Fibroblast of skin of back (primary cell): Measurements from ENCODE around the gene CRY1. TPM values are rescaled to one million over a fixed set of nuclear protein-coding genes. Genes with fewer than 3 reads are reported as not detected.

Experiments used
- DNase-seq: peaks from one replicate; pipeline ENCODE4 v3.0.0-alpha.2; 2013
- polyA plus RNA-seq, 2 experiments: library from polyadenylated mRNA; unstranded; fragments of 120-200 nt; gene quantifications; one replicate each; pipeline ENCODE4 v1.2.1, GENCODE V29; 2013; ENCODE audit not compliant: insufficient read length in 2 of 2

CRY1 gene
- 19.2 TPM for polyA plus RNA-seq (2013, experiment 1 of 2; ENCODE audit: insufficient read length)
- polyA plus RNA-seq (2013, experiment 2 of 2; ENCODE audit: insufficient read length): 16.2 TPM

DNA sequence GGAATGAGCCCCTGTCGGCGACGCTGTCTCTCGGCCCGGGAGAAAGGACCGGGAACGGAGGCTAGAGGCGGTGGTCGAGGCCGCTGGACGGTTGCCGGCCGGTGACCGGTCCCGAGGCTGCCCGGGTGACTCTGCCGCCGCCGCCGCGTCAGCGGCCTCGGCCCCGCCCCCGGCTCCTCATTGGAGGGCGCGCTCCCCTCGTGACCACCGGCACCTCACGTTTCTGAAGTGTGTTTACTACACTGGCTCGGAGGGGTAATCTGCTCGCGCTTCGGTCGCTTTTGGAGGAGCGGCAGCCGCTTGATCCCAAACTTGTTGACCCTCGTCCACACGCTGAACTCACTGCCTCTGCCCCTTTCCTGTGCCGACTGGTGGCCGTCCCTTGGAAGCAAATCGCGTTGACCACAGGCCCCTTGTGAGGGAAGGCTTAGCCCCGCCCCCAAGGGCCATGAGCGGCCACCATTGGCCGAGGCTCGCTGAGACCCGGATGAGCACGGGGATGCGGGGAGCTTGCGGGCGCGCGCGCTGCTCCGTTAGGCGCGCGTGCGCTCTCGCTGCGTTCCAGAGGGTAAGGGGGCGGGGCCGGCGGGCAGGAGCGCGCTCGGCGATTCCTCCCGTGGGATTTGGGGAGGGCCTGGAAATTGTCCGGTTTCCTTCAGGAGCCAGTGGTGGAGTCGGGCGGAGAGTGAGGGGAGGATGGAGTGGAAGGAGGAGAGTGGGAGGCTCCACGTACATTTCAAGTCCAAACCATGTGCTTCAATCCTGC lies at the start of gene CRY1:
TSS of gene CRY1 (minus strand) at position 133 of the 766 bp plus-strand sequence. CDS start 588 bp downstream, outside the sequence.
- DNase-seq: peak; percentile 95

DNA sequence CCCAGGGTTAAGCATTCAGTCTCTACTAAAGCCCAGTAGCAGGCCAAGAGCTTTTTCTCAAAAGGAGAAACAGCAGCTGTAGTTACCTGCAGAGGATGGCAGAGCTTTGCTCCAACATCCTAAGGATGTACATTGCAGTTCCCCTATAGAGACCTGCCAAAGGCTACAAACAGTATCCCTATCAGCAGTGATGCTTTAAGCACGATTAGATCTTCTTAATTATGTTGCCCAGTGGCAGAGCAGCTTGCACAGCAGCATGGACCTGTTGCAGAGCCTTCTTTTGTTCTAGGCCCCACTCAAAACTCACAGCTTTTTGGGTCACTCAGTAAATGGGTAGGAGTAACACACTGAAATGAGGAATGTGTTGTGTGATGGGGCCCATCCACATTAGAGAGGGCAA lies 46.4 kb upstream of the CRY1 start:
- DNase-seq: no peak

DNA sequence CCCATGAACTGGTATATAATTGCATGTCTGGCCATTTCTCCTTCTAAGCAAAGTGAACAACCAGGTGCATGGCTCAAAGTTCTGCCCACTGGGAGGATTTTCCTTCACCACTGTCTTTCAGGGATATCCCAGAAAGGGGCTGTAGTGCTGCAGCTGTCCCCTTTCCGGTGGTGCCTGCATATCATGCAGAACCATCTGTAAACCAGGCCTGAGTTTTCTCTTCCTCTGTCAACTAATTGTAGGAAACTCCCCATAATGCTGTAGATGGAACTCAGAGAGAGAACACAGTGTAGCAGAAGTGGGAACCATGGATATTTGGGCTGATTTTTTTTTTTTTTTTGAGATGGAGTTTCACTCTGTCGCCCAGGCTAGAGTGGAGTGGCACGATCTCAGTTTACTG lies 45.6 kb upstream of the CRY1 start:
- DNase-seq: no peak

DNA sequence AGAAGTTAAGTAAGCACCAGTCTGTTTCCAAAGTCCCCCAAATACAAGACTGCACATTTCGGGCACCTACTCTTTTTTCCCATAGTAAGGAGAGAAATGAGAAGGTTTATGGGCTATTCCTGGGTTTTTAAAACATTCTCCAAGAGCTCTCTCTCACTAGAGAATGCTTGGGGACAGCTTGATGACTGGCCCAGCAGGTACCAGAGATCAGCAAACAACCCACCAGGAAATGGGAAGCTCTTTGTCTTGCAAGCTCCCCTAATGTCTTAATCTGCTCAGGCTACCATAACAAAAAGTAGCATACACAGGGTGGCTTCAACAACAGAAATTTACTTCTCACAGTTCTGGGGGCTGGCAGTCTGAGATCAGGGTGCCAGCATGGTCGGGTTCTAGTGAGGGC lies 41.8 kb upstream of the CRY1 start:
- no peak for DNase-seq

DNA sequence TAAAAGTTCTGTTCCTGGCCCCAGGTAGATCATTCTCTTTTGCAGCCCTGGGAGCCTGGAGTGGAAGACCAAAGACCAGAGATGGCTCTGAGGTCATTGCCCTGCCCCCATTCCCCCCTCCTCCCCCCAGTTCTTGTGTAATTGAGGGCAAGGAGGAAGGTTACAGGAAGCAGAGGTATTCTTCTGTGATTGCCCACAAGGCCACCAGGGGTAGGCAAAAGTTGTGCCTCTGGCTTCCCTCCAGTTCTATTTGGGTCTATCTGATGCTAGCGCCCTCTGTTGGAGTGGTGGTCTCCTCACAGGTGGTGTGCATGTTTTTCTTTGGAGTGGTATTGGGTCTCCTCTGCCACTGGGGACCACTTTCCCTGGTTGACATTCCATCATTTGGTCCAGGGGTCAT lies 41.2 kb upstream of the CRY1 start:
- no peak for DNase-seq

DNA sequence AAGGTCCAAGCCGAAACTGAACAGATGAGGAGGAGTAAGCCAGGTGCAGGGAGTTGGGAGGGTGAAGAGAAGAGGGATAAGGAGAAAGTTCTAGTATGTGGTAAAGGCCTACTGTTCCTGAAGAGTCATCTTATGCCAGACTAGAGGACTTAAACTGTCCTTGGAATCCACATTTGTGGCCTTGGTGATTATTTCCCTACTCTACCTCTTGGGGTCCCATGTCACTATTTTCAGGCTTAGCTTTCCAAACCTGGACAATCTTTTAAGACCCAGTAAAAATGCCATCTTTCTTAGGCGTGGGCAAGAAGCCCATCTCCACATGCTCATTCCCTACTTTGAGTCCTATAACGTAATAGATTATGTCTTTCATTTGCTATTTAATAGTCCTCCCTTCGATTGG lies 40.1 kb upstream of the CRY1 start:
- no peak for DNase-seq

DNA sequence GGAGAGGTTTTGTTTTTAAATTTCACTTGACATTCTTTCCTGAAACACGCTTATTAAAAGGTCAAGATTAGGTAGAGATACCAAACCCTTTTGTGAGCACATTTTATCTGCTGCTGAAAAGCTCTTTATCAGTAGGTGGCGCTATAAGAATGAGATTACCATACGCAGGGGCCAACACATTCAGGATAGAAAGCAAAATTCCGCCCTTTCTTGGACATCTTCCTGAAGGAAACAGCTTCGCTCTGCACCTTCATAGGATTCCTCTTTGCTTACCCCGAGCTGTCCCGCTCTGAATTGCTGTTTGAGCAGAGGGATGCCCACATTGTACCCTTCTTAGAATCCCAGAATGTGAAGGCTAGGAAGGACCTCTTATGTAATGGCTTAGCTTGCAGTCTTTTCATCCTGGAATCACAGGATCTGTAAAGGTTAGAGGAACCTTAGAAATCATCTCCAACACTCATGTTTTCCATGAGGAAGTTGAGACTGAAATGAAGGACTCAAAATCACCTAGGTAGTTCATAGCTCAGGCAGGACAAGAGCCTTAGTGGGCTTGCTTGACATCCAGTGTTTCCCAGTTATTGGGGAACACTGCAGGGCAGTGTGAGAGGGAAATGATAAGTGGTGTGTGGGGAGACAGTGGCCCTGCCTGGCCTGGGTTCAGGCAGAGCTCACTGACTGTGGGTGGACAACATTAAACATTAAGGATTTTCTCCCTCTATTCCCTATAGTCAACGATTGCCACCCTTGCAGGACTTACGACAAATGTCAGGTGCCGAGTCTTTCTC lies 38.7 kb upstream of the CRY1 start:
- peak; percentile 62 for DNase-seq

DNA sequence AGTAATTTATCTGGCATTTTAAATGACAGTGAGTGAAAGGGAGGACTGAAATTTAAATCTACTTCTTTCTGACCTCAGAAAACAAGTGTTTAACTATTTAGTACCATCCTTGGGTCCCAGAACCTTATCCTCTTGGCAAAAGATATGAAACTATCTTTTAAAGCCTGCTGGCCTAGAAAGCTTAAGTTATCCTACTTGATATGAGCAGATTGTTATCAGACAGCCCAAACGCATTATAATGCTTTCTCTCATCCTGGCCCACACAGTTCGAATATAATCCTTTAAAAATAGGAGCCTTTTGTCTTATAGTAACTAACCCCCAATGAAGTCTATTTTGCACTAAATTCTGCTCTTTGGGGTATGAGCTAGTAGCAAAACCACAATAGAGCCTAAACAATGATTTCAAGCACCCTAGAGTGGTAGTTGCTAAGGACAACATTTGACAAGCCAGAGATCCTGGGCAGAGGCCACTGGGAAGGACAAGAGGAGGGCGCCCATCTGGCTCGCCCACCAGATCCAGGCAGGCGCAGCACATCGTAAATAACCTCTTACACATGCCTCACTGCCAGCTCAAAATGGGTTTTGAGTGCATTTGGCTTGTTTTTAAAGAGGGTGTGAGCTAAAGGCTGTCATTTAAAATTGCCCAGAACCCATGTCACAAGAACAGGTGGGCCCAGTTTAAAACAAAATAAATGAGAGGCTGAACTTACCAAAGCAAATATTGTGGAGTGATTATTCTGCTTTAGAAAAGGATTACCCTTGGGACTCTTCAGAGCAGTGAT lies 37.7 kb upstream of the CRY1 start:
- DNase-seq: no peak

DNA sequence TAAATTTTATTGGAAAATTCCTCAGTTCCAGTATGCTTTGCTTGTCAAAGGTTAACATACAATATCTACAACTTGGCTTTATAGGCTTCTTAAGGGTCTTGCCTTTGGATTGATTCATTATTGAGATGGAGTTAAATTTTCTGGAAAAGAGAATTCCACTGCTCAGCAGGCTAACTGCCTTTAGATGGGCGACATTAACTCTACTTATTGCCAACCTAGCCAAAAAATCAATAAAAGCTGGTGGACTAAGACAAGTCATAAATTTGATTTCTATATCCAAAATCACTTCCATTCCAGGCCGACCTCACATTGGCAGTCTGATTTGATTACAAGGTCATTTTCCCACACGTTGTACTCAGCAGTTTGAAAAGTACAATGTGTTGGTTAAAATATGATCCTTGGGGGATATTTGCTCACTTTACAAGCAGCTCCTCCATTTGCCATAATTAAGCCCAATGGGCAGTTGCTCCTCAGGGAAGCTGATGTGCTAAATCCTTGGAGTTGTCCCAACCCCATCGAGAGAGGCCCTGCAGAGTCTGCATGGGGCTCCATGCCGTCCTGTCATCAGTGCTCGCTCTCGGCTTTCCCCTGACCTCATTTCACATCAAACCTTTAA lies 36.1 kb upstream of the CRY1 start:
- no peak for DNase-seq

DNA sequence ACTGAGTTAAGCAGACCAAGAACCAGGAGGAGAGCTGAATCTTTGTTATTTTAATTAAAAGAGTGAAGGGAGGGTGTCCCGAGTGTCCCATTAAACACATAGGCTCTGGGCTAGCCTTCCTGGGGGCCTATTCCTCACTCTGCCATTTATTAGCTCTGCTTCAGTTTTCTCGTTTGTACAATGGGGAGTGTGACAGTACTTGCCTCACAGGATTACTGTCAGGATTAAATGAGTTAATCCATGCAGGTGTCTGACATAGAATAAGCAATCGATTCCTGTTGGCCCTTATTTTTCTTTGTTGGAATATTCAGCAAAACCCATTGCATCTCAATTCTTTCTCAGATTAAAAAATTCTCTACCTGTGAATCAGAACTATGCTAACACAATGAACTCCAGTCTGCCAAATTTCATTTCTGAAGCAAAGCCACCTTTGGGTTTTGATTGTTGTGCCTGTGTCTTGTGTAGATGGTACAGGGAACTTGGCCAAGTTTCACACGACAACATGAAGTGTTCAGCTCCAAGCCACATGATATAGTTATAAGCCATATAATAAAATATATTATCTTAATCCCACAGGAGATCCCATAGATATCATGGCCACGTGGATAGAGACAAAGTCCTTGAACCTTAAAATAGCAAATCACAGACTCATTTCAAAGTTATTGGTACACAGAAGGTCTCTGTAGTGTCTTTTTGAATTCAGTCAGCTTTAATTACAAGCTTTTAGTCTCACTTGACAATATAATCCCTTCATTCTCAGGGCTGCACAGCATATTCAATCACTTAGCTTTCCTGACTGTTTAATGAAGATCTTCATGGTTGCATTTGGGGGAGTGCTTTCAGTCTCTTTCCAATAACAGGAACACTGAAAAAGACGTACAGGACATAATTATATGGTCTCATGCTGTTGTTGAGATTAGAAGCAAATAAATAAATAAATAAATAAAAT lies 34.4 kb upstream of the CRY1 start:
- DNase-seq: no peak

DNA sequence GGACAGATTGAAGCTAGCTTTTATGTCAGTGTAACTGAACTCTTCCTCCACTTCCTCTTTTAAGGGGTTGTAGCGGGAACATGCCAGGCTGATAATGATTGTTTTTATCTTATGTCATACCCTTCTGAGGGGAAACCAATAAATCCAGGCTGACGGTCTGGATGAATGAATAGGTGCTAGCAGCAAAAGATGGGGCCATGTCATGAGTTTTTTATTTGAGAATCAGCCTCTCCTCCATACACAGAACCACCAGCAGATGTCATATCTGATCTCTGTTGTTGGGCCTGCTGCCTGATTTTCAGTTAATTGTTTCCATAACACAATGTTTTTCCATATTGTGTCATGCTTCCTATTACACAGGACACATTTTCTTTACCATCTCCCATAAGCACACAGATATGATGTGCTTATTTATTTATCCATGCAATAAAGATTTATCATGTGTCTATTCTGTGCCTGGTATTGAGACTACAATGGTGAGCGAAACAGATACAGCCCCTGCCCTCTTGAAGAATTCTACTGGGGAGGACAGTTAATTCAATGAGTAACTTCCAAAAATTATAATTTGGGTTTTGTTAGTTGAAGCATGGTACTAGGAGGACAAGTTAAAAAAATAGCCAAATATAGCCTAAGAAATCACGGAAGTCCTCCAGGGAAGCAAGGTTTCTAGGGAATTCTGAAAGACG lies 33.6 kb upstream of the CRY1 start:
- DNase-seq: peak; percentile 41

DNA sequence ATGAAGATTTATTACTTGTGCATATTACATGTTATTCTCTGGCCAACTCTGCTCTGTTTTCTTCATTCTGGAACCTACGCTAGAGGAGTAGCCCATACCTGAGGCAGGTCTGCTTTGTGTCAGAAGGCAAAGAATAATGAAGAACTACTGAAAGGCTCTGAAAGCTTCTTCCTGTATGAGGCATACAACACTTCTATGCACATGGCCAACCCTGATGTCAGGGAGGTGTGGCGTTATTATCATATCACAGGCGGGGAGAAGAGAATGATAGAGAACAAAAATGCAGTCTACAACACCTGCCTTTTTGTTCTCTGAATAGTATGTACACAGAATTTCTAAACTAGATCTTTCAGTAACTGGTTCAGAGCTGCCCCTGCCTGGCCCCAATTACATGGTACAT lies 32.5 kb upstream of the CRY1 start:
- no peak for DNase-seq

DNA sequence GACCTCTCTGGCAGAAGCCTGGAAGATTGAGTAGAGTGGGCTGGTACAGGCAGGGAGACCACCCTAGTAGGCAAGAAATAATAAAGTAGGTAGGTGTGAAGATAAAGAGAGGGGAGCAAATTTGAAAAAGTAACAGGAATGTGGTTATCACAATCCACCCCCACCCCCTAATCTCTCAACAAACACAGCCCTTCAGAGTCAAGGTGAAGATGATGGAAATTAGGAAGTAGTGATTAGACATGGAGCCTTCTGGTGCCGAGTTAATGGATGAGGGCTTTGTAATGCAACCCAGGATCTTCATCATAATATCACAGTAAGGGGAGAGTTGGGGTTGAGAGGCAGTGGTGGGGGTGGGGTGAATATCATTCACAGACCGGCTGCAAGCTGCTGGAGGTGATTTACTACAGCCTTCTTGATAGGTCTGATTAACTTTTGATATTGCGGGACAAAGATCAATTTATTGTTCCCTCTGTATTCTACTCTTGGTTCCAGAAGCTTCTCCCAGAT lies 29.2 kb upstream of the CRY1 start:
- DNase-seq: no peak

DNA sequence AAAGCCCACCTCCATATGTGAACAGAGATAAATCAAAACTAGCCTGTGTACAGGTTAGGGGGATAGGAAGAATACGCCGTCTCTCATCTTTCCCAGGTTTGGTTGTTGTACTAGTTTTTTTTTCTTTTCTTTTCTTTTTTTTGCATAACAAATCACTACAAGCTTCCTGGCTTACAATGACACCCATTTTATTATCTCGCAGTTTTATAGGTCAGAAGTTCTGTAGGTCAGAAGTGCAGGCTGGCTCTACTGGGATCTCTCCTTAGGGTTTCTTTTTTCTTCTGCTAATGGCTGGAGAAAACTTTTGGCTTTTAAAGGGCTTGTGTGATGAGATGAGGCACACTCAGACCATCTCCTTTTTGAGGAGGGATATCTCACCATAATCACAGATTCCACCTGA lies 25.7 kb upstream of the CRY1 start:
- no peak for DNase-seq

DNA sequence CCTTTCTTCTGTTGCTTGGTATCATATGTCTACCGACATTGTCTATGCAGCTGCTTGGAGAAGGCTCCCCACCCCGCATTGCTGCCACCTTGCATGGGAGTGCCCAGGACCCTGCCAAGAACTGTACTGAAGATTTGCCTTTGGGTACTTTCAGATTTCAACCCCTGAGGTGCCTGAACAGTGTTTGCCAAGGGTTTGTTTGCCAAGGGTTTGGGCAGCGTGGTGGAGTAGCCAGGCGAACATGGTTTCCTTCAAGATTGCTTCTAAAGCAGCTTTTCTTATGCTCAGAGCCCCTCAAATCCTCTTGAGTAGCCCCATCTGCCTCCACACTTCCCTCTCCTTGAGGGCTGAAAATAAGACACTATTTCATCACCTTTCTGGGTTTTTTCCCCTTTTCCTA lies 25.3 kb upstream of the CRY1 start:
- no peak for DNase-seq

DNA sequence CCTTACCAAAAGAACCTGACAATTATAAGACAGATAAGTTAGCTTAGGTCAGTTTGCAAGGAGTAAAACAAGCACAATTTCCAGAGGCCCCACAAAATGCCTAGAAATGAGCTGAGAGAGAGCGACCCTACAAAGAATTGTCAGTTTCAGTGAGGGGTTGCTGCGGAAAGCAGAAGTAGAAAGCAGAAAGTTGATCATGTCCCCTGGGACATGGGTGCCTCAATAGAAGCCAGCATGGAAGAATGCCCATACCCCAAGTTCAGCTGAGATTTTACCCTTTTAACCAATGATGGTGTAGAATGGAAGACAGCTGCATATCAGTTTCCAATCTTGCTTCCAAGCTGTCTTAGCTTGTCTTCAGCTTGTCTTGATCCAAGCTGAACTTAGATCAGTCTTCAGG lies 21.8 kb upstream of the CRY1 start:
- DNase-seq: no peak

DNA sequence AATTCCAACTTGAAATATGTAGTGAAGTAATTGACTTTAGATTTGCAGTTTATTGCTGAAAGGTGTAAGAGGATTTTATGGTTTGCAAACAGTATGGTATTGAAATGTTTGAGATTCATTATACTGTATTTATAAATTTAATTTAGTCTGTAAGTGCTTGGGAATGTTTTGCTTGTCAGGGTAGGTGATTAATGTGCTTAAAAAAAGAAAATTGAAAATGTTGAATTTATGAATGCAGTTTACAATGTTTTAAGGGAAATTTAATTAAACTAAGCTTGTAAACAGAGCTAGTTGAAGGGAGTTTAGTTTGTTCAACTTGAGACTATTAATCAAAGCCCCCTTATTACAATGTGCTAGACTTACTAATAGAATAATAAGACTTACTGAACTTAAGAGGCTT lies 18.0 kb upstream of the CRY1 start:
- DNase-seq: no peak

DNA sequence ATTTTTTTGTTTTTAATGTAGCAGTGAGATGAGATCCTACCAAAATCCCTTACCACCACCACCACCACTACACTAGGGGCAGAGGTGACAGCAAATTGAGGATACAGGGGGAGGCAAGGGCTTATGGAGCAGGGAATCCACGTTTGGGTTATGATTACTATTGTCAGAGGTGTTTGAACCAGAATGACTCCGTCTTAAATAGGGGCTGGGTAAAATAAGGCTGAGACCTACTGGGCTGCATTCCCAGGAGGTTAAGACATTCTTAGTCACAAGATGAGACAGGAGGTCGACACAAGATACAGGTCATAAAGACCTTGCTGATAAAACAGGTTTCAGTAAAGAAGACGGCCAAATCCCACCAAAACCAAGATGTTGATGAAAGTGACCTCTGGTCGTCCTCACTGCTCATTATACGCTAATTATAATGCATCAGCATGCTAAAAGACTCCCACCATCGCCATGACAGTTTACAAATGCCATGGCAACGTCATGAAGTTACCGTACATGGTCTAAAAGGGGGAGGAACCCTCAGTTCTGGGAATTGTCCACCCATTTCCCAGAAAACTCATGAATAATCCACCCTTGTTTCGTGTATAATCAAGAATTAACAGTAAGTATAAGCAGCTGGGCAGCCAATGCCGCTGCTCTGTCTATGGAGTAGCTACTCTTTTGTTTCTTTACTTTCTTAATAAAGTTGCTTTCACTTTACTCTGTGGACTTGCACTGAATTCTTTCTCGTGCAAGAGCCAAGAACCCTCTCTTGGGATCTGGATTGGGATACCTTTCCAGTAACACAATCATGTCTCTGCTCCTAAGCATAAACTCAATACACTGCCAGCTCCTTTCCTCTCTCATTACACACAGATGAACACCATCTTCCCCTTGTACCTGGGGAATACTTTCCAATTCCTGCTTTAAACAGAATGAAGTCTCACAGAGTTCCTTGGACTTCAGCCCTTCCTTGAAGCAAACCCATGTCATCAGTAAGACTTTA lies 16.7 kb upstream of the CRY1 start:
- no peak for DNase-seq

DNA sequence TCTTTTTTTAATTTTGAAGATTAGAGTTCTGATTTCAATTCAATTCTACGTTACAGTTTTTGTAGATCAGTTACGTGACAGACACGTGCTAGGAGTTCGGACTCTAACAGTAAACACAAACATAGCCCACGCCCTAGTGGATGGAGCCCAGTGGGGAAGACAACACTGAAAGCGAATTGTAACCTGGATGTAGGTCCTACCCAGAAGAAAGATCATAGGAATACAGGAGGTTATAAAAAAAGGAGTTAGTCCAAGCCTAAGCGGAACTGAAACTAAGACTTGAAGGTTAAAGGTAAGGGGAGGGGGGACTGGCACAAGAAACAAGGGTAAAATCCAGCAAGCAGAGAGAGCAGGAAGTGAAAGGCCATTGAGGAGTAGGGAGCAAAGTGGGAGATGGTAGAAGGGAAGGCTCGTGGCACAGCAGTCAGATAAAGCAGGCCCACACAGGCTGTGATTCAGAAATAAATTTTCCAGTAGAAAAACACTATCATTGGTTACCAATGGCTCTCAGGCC lies 15.7 kb upstream of the CRY1 start:
- DNase-seq: no peak
